BE2C (cell line): ENCODE results near the gene CRTC3.

Source experiments
- DNase-seq: peaks from one replicate; pipeline ENCODE4 v3.0.0-alpha.2; 2020
- H3K27me3 ChIP-seq: fragments of 250-450 bp; sonication (Bioruptor Pico); 2 replicates; pipeline ENCODE4 v1.5.1; 2020; ENCODE audit warnings: mild to moderate bottlenecking
- H3K36me3 ChIP-seq: fragments of 250-450 bp; sonication (Bioruptor Pico); 2 replicates; pipeline ENCODE4 v1.5.1; 2020; ENCODE audit warnings: mild to moderate bottlenecking
- H3K4me1 ChIP-seq: fragments of 250-450 bp; sonication (Bioruptor Pico); 2 replicates; pipeline ENCODE4 v1.5.1; 2020
- H3K4me3 ChIP-seq: 2 replicates; pipeline ENCODE4 v1.5.1; 2011; ENCODE audit warnings: low read depth, low read length
- H3K9me3 ChIP-seq: fragments of 250-450 bp; sonication (Bioruptor Pico); 2 replicates; pipeline ENCODE4 v1.5.1; 2020
- TF ChIP-seq, protein P1 (sequence below): IDR thresholded peaks from 2 replicates; pipeline ENCODE4 v1.5.1; 2012; ENCODE audit warnings: mild to moderate bottlenecking, low read depth, low read length

CRTC3 gene

DNA sequence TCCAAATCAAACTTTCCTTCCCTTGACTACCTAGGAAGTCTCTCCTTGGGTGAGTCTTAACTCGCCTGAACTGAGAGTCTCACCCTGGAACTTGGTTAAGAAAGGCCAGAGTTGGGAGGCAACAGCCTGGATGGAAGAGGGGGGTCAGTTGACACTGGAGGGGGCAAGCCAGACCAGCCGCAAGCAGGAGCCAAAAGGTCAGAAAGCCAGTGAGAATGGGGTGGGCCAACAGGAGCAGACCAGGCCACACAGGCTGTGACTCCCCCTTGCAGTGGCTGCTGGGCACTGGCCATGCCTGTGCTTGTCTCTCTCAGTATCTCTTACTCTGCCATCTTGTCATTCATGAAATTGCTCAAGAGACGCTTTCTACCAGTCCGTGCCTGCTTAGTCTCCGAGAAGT lies 32.9 kb downstream of the CRTC3 start:
- peaks cover 15% of the 10 kb centered on the region for H3K4me1 ChIP-seq
- H3K36me3 ChIP-seq, result no peaks in the 10 kb centered on the region
- TF ChIP-seq, protein P1, sequence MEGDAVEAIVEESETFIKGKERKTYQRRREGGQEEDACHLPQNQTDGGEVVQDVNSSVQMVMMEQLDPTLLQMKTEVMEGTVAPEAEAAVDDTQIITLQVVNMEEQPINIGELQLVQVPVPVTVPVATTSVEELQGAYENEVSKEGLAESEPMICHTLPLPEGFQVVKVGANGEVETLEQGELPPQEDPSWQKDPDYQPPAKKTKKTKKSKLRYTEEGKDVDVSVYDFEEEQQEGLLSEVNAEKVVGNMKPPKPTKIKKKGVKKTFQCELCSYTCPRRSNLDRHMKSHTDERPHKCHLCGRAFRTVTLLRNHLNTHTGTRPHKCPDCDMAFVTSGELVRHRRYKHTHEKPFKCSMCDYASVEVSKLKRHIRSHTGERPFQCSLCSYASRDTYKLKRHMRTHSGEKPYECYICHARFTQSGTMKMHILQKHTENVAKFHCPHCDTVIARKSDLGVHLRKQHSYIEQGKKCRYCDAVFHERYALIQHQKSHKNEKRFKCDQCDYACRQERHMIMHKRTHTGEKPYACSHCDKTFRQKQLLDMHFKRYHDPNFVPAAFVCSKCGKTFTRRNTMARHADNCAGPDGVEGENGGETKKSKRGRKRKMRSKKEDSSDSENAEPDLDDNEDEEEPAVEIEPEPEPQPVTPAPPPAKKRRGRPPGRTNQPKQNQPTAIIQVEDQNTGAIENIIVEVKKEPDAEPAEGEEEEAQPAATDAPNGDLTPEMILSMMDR, result no peak
- no peaks in the 10 kb centered on the region for H3K27me3 ChIP-seq
- H3K4me3 ChIP-seq, result no peak overlapping the region
- no peak for DNase-seq
- H3K9me3 ChIP-seq, result no peaks in the 10 kb centered on the region

DNA sequence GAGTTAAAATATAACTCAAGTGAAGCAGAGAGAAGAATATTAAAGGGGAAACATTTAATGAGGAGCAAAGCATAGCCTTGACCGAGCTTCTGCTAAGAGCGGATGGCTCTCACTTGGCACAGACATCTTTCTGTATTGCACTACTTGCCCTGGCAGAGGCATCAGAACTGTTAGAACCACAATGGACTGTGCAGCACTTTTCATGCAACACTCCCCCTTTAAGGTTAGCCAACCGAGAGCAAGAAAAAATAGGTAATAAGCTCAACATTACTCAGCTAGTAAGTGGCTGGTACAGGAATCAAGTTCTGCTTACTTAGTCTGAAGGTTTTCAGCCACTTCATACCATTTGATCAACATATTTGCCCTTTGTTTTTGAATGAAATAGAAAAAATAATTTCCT lies 33.7 kb downstream of the CRTC3 start:
- H3K36me3 ChIP-seq, result no peaks in the 10 kb centered on the region
- no peak overlapping the region for H3K4me3 ChIP-seq
- DNase-seq, result no peak
- H3K4me1 ChIP-seq, result peaks cover 12% of the 10 kb centered on the region
- H3K27me3 ChIP-seq, result no peaks in the 10 kb centered on the region
- no peaks in the 10 kb centered on the region for H3K9me3 ChIP-seq
- TF ChIP-seq, protein P1, result no peak

DNA sequence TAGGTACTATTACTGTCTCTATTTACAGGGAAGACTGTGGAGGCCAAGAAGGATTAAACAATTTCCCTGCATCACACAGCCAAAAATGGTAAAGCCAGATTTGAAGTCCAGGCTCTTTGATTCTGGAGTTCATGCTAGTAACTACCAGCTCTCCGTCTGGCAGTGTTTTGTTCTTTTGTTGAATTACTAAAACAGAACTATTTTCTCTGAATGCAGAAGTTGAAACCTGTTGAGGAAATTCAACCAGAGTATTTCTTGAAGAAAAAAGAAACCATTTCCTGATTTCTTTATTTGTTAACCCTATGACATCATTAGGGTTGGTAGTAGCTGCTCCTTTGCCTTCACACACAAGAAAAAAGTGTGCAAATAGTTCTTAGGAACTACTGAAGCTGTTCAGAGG lies 34.3 kb downstream of the CRTC3 start:
- Histone ChIP-seq H3K9me3 (no peaks in the 10 kb centered on the region), H3K4me1 (peaks cover 12% of the 10 kb centered on the region), H3K36me3 (no peaks in the 10 kb centered on the region), H3K4me3 (no peak overlapping the region), H3K27me3 (no peaks in the 10 kb centered on the region)
- no peak for DNase-seq
- TF ChIP-seq, protein P1, result no peak

DNA sequence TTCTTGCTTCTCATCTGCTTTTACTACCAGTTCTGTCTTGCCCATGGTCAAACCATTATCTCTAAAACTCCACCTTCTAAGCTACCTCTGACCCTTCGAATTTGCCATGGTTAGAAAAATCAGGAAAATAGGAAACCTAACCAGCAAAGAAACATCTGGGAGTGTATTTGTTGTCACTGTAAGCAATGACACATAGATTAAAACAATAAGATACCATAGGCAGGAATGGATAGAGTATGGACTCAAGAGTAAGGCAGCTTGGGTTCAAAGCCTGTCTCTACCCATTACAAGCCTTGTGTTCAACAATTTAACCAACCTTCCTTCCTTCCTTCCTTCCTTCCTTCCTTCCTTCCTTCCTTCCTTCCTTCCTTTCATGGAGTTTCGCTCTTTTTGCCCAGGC lies 34.9 kb downstream of the CRTC3 start:
- Histone ChIP-seq H3K27me3 (no peaks in the 10 kb centered on the region), H3K4me1 (peaks cover 12% of the 10 kb centered on the region), H3K36me3 (no peaks in the 10 kb centered on the region), H3K4me3 (no peak overlapping the region), H3K9me3 (no peaks in the 10 kb centered on the region)
- TF ChIP-seq, protein P1, result no peak
- no peak for DNase-seq

DNA sequence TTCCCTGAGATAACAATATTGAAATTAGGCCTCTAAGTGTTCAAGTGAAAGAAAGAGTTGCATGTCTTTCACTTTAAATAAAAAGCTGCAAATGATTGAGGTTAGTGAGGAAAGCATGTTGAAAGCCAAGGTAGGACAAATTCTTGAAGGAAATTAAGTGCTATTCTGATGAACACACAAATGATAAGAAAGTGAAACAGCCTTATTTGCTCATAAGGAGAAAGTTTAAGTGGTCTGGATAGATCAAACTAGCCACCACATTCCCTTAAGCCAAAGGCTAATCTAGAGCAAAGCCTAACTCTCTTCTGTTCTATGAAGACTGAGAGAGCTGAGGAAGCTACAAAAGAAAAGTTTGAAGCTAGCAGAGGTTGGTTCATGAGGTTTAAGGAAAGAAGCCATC lies 36.1 kb downstream of the CRTC3 start:
- Histone ChIP-seq H3K36me3 (no peaks in the 10 kb centered on the region), H3K27me3 (no peaks in the 10 kb centered on the region), H3K4me1 (peaks cover 4% of the 10 kb centered on the region; the same call in 1 of the 2 replicates), H3K9me3 (no peaks in the 10 kb centered on the region), H3K4me3 (no peak overlapping the region)
- no peak for DNase-seq
- TF ChIP-seq, protein P1, result no peak

DNA sequence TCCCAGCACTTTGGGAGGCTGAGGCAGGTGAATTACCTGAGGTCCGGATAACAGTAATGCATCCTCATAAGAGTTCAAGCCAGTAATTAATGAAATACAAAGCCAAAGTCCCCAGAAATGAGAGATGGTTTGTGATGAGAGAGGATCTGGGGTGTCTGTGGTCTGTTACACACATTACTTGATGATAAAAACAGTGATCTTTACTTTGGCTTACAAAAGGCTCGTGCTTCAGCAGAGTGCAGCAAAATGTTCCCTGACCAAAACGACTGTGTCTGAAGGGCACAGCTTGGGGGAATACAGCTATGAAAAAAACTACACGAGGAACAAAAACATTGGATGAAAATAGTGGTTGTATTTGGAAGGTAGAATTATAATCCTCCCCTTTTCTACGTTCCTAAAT lies 40.9 kb downstream of the CRTC3 start:
- Histone ChIP-seq H3K4me1 (no peaks in the 10 kb centered on the region), H3K4me3 (no peak overlapping the region)

More for the DNA sequence above, 40.9 kb downstream of the CRTC3 start:
- no peak for DNase-seq
- no peaks in the 10 kb centered on the region for H3K36me3 ChIP-seq
- H3K9me3 ChIP-seq, result no peaks in the 10 kb centered on the region
- no peaks in the 10 kb centered on the region for H3K27me3 ChIP-seq
- TF ChIP-seq, protein P1, result no peak
